Calu3 (cell line): ENCODE results near the gene ARHGAP45. TPM values are rescaled to one million over a fixed set of nuclear protein-coding genes. Genes with fewer than 3 reads are reported as not detected.

ENCODE experiments used
- BruUV-seq: library from RNA; stranded (reverse); fragments of 400-500 nt; replicated peaks from 2 replicates; lab custom pipeline; 2021; lab: Mats Ljungman, UMichigan
- CTCF ChIA-PET: fragments of 300-600 bp; sonication (Branson Sonifier 250); formaldehyde crosslinking; loops from one replicate; lab custom pipeline; 2022; ENCODE audit warnings: antibody characterized with exemption; lab: Charles Lee
- DNase-seq: peaks from one replicate; pipeline ENCODE4 v3.0.0; 2022
- H3K27ac Mint-ChIP-seq: one replicate; pipeline ENCODE4 v1.8.0; 2022; ENCODE audit warnings: mixed read lengths; ENCODE audit not compliant: unreplicated experiment
- H3K27me3 Mint-ChIP-seq: one replicate; pipeline ENCODE4 v1.8.0; 2022; ENCODE audit warnings: mixed read lengths; ENCODE audit not compliant: unreplicated experiment
- H3K36me3 Mint-ChIP-seq: one replicate; pipeline ENCODE4 v1.8.0; 2022; ENCODE audit warnings: mild to moderate bottlenecking, moderate library complexity, mixed read lengths; ENCODE audit not compliant: insufficient read depth, unreplicated experiment
- H3K4me1 Mint-ChIP-seq: one replicate; pipeline ENCODE4 v1.8.0; 2022; ENCODE audit warnings: mild to moderate bottlenecking, low read depth, mixed read lengths; ENCODE audit not compliant: unreplicated experiment
- H3K4me3 Mint-ChIP-seq: one replicate; pipeline ENCODE4 v1.8.0; 2022; ENCODE audit warnings: mild to moderate bottlenecking, low read depth, moderate library complexity, mixed read lengths; ENCODE audit not compliant: unreplicated experiment
- H3K9me3 Mint-ChIP-seq: one replicate; pipeline ENCODE4 v1.8.0; 2022; ENCODE audit warnings: low read depth, mixed read lengths; ENCODE audit not compliant: unreplicated experiment
- intact Hi-C: fragments of 100-400 bp; cut with micrococcal nuclease; formaldehyde crosslinking; loops from one replicate; pipeline ENCODE4 v1.10.0; 2022; ENCODE audit not compliant: unreplicated experiment
- total RNA-seq: library from RNA; stranded (reverse); gene quantifications from 2 replicates; pipeline ENCODE4 v1.2.3, GENCODE V29; 2022
- TF ChIP-seq, protein P1 (sequence below): fragments of 200-600 bp; IDR thresholded peaks from one replicate; pipeline ENCODE4 v1.8.0; 2022; ENCODE audit warnings: antibody characterized with exemption; ENCODE audit not compliant: unreplicated experiment

Gene ARHGAP45
- total RNA-seq, 1 experiment from 2014 or later, result 10.4 TPM

DNA sequence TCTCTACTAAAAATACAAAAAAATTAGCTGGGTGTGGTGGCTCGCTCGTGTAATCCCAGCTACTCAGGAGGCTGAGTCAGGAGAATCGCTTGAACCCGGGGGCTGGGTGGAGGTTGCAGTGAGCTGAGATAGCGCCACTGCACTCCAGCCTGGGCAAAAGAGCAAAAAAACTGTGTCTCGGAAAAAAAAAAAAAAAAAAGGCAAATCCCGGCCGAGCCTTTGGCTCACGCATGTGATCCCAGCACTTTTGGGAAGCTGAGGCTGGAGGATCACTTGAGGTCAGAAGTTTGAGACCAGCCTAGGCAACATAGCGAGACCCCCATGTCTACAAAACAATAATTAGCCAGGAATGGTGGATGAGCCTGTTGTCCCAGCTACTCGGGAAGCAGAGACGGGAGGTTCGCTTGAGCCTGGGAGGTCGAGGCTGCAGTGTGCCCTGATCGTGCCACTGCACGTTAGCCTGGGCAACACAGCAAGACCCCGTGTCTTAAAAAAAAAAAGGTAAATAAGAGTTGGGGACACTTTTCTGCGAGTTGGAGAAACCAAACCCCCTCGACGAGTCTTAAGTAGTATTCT, 36.3 kb downstream of the ARHGAP45 start:
- CTCF ChIA-PET, result no interaction called here
- Mint-ChIP-seq H3K27ac (peak overlapping the region; percentile 44), H3K4me3 (peak overlapping the region; percentile 46), H3K27me3 (no peaks in the 10 kb centered on the region), H3K36me3 (peaks cover 75% of the 10 kb centered on the region), H3K9me3 (no peaks in the 10 kb centered on the region), H3K4me1 (peaks cover 10% of the 10 kb centered on the region)
- intact Hi-C loops, result loop anchor here (5.0 kb wide), 1 partner anchor 79 kb away; no protein-coding TSS in a partner anchor
- TF ChIP-seq, protein P1, sequence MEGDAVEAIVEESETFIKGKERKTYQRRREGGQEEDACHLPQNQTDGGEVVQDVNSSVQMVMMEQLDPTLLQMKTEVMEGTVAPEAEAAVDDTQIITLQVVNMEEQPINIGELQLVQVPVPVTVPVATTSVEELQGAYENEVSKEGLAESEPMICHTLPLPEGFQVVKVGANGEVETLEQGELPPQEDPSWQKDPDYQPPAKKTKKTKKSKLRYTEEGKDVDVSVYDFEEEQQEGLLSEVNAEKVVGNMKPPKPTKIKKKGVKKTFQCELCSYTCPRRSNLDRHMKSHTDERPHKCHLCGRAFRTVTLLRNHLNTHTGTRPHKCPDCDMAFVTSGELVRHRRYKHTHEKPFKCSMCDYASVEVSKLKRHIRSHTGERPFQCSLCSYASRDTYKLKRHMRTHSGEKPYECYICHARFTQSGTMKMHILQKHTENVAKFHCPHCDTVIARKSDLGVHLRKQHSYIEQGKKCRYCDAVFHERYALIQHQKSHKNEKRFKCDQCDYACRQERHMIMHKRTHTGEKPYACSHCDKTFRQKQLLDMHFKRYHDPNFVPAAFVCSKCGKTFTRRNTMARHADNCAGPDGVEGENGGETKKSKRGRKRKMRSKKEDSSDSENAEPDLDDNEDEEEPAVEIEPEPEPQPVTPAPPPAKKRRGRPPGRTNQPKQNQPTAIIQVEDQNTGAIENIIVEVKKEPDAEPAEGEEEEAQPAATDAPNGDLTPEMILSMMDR, result no peak
- no peak for DNase-seq
- TSS peak; percentile 94 for BruUV-seq

DNA sequence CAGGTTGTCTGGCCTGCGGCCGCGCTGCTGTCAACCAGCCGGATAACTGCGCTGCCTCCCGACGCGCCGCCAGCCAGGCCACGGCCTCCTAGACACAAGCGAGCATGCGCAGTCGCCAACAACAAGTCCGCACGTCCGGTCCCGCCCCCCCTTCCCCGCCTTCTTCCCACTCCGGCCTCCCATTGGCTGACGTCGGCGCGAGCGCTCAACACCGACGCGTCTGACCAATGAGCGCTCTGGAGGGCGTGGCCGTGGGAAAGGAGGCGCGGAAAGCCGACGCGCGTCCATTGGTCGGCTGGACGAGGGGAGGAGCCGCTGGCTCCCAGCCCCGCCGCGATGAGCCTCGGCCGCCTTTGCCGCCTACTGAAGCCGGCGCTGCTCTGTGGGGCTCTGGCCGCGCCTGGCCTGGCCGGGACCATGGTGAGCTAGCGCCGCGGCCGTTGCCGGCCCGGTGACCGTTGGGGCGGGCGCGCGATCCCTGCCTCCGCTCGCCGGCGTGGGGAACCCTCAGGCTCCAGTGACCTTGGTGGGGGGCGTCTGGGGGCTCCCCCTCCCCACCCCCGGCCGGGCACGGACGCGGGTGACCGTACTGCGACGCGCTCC, 36.8 kb downstream of the ARHGAP45 start, which contains the start of gene GPX4:
Gene GPX4, plus strand, starts transcription at position 287 of the 603 bp plus-strand sequence. Its CDS starts 50 bp downstream, at position 337.
- Mint-ChIP-seq H3K27ac (peak within 1 kb of the TSS; percentile 44), H3K4me3 (peak within 1 kb of the TSS; percentile 50), H3K36me3 (peaks cover 71% of the 10 kb centered on the region), H3K27me3 (no peaks in the 10 kb centered on the region), H3K9me3 (no peaks in the 10 kb centered on the region), H3K4me1 (peaks cover 4% of the 10 kb centered on the region)
- CTCF ChIA-PET, result interaction anchor here (0.9 kb wide), 1 partner anchor 77 kb away, joined by 5 read pairs; the partner anchor contains the start of gene CNN2
- peak; percentile 94 for DNase-seq
- TF ChIP-seq, protein P1, result no peak
- BruUV-seq, result no TSS peak
- intact Hi-C loops, result loop anchor here (5.0 kb wide), 1 partner anchor 78 kb away; no protein-coding TSS in a partner anchor

DNA sequence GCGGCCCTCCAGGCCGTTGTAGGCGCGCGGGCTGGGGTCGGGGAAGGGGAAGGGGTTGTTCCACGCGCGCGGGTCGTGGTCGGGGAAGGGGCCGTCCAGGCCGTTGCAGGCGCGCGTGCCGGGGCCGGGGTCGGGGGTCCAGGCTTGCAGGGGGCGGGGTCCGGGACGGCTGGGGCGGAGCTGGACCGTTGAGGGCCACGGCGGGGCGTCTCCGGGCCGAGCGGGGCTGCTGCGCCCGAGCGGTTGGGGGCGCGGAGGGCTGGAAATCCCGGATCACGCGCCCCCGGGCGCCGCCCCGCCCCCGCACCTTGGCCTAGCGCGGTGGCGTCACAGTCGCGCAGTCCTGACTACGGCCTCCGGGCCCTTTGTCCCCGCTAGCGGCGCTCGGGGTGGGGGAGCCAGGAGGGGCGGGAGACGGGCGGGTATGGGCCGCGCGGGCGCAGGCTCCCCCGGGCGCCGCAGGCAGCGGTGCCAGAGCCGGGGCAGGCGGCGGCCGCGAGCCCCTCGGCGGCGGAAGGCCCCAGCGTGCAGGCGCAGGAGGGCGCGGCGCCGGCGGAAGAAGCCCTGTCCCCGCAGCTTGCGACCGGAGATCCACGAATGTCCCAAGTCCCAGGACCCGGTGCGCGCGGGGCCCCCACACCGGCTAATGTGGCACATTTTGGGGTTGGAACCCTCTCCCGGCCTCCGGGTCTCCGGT, 37.5 kb downstream of the ARHGAP45 start:
- BruUV-seq, result no TSS peak
- H3K27me3 Mint-ChIP-seq, result no peaks in the 10 kb centered on the region
- CTCF ChIA-PET, result interaction anchor here (0.9 kb wide), 1 partner anchor 78 kb away, joined by 5 read pairs; the partner anchor contains the start of gene CNN2
- no peaks in the 10 kb centered on the region for H3K4me1 Mint-ChIP-seq
- peak overlapping the region; percentile 50 for H3K4me3 Mint-ChIP-seq
- TF ChIP-seq, protein P1, result no peak
- peak; percentile 78 for DNase-seq
- H3K27ac Mint-ChIP-seq, result no peak overlapping the region
- H3K36me3 Mint-ChIP-seq, result peaks cover 67% of the 10 kb centered on the region
- H3K9me3 Mint-ChIP-seq, result no peaks in the 10 kb centered on the region
- intact Hi-C loops, result loop anchor here (5.0 kb wide), 1 partner anchor 78 kb away; no protein-coding TSS in a partner anchor

DNA sequence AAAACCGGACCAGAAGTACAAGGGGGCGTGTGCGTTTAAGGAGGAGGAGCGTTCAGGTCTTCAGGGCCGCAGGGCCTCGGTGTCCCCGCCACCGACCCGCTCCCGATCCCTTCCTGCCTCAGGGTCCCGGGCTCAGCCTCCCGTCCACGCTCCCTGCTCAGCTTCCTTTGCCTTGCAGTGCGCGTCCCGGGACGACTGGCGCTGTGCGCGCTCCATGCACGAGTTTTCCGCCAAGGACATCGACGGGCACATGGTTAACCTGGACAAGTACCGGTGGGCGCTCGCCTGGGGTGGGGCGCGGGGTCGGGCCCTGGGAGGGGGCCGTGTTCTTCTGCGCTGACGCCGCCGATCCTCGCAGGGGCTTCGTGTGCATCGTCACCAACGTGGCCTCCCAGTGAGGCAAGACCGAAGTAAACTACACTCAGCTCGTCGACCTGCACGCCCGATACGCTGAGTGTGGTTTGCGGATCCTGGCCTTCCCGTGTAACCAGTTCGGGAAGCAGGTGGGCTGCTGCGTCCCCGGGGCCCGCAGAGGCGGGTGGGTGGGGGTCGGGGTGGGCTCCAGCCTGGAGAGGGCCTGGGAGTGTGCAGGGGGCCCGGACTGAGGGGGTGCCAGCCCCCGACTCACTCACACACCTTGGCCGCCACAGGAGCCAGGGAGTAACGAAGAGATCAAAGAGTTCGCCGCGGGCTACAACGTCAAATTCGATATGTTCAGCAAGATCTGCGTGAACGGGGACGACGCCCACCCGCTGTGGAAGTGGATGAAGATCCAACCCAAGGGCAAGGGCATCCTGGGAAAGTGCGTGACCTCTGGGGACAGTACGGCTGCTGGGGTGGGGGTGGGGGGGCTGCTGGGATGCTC, 38.3 kb downstream of the ARHGAP45 start:
- H3K27ac Mint-ChIP-seq, result no peak overlapping the region

More for the DNA sequence above, 38.3 kb downstream of the ARHGAP45 start:
- Mint-ChIP-seq H3K36me3 (peaks cover 60% of the 10 kb centered on the region), H3K4me1 (no peaks in the 10 kb centered on the region), H3K9me3 (no peaks in the 10 kb centered on the region), H3K27me3 (no peaks in the 10 kb centered on the region), H3K4me3 (peak overlapping the region; percentile 50)
- CTCF ChIA-PET, result no interaction called here
- intact Hi-C loops, result no loop called here
- DNase-seq, result no peak
- BruUV-seq, result no TSS peak
- TF ChIP-seq, protein P1, result no peak
